GM20431 (cell line): Measurements from ENCODE around the gene WDR93.
"Not testable (repeated sequence)": the region's sequence is repeated elsewhere in the genome, so short reads cannot be mapped to it uniquely, and the experiment has no call there.

Experiments
- in situ Hi-C: fragments of 300-500 bp; cut with MseI, MboI; formaldehyde crosslinking; loops from one replicate; pipeline ENCODE4 v1.15.0; 2020; ENCODE audit warnings: low sequenced_read_pairs; ENCODE audit not compliant: unreplicated experiment

The WDR93 gene

DNA sequence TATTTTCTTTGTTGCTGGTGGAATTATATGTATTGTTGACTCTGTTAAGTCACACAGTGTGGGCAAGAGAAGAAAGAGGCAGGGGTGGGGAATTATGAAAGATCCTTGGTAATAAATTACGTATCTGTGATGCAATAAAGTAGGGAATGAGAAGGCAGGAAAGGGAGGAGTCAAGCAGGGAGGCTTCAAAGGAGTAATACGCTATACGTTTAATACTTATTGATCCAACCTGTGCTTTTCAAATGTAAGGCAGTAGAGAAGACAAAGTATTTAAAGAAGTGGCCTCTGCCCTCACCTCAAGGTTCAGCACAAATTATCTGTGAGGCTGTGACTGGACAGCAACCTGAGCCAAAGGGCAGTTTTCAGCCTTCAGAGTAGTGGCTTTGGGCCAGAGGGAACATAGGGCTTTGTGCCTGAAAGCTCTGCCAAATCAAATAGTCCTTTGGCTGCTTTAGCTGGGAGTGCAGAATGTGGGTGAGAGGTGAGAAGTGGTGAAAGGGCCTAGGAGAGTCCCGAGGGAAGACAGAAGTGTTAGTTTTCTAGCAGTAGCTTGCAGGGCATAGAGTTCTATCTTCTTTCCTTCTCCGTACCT, 10.2 kb upstream of the WDR93 start:
- in situ Hi-C loops, result no loop called here

DNA sequence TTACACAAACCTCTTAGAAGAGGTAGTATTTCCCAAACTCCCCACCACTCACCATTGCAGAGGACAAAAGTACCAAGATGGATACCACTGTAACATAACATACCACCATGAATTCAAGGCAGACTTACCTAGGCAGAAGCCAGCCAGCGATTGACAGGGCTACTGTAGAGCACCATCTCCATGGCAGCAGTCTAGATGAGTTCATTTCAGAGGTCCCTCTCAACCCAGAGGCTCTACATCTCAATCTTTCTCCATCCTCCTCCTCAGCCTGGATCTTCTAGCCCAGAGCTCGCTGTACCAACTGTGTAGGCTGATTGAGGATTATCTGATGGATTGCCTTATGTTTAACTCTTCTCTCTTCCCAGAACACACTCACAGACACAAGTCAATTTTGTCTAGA, 9.5 kb upstream of the WDR93 start:
- in situ Hi-C loops, result no loop called here

DNA sequence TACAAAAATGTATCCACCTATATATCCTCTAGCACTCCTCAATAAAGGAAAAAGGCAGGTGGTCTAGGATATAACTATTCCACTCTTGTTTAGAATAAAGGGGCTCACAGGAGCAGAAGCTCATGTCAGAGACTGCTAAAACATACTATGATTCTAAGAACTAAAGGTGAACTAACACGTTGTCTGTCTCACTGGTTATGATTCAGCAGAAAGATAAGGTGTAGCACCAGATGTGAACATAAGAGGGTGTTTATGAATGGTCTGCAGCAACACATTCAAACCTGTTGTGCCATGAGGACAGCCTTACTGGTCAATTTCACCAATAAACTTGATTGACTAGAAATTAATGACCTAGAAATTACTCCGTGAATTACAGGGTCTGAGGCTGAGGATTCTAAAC, 4.6 kb upstream of the WDR93 start:
- in situ Hi-C loops, result no loop called here

DNA sequence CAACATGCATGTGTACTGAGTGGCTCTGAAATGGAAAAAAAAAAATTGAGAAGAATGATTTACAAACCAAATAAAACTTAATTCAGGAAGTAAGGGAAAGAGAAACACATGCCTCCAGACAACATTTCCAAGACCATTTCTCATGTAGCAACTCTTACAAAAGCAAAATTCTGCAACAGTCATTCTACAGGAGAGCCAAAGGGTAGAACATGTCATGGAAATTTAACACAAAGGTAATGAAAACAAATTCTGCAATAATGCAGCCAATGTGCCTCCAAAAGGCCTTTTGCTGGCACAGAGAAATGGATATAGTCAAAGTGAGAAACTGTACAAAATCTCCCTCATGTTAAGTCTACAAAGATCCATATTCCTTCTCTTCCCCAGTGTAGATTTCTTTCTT, 4.1 kb upstream of the WDR93 start:
- in situ Hi-C loops, result no loop called here

DNA sequence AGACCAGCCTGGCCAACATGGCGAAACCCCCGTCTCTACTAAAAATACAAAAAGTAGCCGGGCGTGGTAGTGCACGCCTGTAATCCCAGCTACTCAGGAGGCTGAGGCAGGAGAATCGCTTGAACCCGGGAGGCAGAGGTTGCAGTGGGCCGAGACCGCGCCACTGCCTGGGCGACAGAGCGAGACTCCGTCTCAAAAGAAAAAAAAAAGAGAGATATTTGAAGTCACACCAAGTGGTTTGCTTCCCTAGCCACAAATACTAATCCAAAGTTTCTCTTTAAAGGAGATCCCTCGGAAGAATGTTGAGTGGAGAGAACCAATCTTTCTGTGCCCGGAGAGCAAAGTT, 708 bp upstream of the WDR93 start:
- in situ Hi-C loops, result not testable (repeated sequence)

DNA sequence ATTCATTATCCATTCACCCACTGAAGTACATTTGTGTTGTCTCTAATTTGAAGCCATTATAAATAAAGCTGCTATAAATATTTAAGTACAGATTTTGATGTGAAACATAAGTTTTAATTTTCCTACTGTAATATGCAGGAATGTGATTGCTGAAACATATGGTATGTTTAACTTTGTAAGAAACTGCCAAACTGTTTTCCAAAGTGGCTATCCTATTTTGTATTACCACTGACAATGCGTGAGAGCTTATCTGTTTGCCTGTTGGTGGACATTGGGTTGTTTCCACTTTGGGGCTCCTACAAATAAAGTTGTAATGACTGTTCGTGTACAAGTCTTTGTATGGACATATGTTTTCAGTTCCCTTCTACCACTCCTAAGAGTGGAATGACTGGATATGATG, 2.5 kb downstream of the WDR93 start:
- in situ Hi-C loops, result no loop called here

DNA sequence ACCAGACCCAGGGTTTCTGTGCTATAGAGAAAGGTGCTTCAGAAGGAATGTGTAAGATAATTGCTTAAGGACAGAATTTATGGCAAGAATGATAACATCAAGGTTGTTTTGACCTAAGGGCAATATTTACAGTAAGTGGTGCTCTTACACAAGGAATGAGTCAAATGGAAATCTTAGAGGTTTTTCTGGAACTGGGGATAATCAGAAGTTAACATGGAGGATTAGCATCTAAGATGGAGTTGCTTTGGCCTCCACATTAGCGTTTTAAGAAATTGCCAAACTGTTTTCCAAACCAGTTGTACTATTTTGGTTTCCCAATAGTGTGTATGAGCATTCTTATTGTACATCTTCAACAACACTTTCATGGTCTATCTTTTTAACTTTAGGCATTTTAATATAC, 3.1 kb downstream of the WDR93 start:
- in situ Hi-C loops, result no loop called here

DNA sequence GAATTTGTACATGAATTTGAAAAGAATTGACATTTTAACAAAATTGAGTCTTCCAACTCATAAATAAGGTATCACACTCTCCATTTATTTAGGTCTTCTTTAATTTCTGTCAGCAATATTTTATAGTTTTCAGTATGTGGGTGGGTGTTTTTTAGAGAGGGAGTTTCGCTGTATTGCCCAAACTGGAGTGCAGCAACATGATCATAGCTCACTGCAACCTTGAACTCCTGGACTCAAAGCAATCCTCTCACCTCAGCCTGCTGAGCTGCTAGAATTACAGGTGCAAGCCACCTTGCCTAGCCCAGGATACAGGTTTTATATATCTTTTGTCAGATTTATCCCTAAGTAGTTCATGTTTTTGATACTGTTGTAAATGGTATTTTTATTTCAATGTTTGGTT, 4.6 kb downstream of the WDR93 start:
- in situ Hi-C loops, result no loop called here

DNA sequence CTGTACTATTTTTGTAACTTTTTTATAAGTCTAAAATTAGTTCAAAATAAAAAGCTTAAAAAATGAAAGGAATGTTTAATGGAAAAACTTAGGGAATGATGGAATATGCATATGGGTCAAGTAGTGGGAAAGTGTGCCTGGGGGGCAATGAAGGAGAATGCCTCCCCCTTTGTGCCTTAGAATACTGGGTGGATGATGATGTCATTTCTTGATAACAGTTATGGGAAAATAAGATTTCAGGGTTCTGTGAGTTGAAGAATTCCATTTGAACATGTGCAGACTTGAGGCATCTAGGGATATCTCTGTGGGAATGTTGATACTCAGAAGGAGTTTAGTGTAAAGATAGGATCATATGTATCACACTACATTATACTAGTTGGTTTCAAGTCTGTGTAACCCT, 13.8 kb downstream of the WDR93 start:
- in situ Hi-C loops, result no loop called here

DNA sequence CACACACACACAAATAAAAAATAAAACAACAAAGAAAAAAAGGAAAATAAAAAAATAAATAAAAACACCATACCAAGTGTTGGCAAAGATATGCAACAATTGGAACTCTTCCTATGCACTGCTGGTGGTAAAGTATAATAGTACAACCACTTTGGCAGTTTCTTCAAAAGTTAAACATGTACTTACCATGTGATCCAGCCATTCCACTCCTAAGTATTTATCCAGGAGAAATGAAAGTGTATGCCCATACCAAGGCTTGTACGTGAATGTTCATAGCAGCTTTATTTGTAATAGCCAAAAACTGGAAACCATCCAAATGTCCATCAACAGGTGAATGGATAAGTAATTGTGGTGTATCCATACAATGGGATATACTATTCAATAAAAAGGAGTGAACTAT, 17.0 kb downstream of the WDR93 start:
- in situ Hi-C loops, result no loop called here

DNA sequence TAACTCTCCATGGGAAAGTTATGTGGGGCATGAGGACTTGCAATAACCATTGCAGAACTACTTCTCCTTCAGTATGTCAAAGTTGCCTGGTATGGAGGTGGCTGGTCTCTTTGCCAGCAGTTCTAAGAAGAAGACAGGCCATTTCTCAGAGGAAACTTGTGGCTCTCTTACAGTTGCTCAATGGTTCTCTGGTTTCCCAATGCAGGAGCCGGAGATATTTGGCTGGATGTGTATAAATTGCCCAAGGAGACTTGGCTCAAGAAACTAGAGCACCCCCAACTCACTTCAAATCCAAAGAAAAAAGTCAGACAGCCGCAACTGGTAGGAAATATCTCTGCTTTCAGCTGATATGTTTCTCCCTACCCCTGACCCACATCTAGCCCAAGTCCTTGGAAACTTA, 24.2 kb downstream of the WDR93 start:
- in situ Hi-C loops, result no loop called here

DNA sequence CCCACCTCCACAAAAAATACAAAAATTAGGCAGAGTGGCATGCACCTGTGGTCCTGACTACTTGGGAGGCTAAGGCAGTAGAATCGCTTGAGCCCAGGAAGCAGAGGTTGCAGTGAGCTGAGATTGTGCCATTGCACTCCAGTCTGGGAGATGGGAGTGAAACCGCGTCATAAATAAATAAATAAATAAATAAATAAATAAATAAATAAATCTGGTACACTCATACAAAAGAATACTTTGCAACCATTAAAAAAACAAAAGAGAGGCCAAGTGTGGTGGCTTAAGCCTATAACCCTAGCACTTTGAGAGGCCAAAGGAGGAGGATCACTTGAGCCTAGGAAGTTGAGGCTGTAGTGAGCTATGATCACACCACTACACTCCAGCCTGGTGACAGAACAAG, 32.4 kb downstream of the WDR93 start:
- in situ Hi-C loops, result no loop called here

DNA sequence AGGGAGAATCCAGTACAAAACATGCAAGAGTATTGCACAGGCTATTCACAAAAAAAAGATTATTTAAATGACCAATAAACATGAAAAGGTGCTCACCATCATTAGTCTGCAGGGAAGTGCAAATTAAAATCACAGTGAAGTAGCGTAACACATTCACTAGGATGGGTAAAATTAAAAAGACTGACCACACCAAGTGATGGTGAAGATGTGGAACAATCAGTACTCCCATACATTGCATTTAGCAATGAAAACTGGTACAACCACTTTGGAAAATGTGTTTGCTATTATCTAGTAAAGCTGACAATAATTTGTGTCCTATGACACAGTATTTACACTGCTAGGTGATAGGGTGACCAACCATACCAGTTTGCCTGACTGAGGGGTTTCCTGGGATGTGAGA, 34.0 kb downstream of the WDR93 start:
- in situ Hi-C loops, result loop anchor here (25.0 kb wide), 1 partner anchor 363 kb away; no protein-coding TSS in a partner anchor

DNA sequence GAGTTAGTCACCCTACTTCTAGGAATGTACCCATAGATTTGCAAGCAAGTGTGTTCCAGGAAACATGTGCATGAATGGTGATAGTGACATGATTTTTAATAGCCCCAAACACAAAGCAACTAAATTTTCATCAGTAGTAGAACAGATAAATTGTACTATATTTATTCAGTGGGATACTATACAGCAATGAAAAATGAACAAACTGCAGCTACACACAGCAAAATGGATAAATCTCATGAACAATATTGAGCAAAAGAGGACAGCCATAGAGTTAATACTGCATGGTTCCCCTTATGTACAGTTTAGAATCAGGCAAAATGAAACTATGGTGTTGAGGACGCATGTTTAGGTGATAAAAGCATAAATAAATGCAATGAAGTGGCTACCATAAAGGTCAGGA, 34.5 kb downstream of the WDR93 start:
- in situ Hi-C loops, result loop anchor here (25.0 kb wide), 1 partner anchor 362 kb away; no protein-coding TSS in a partner anchor

DNA sequence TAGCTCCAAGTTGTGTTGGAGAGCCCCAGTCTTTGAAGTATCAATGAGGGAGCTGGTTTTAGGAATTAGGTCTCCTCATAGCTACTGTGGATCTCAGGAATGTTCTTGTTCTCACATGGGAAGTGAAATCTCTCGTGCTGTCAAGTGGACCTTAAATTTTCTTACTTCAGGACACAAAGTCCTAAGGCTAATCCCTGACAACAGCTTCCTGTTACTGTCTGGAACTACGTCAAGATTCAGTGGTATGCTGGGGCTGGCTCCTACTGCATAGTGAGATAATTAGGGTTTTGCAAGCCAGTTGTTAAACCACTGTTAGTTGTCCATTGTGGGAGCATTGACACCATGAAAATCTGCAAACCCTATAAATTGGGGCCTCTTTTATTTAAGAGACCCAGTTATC, 37.6 kb downstream of the WDR93 start:
- in situ Hi-C loops, result loop anchor here (25.0 kb wide), 1 partner anchor 359 kb away; no protein-coding TSS in a partner anchor

DNA sequence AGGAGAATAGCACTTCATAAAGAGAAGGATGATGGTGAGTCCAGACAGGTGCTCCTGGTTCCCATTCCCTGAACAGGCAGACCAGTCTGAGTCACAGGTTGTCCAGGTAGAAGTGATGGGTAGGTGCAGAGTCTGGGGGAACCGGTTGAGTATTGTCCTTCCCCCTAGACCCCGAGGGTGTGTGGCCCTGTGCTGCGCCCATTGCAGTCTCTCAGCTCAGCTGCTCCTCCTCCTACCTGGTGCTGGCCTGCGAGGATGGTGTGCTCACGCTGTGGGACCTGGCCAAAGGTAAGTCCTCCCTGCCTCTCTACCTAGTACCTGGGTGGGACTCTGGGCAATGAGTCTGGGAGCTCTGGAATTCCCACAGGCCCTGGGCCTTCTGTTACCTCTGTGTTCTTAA, 40.7 kb downstream of the WDR93 start:
- in situ Hi-C loops, result loop anchor here (25.0 kb wide), 1 partner anchor 356 kb away; no protein-coding TSS in a partner anchor

DNA sequence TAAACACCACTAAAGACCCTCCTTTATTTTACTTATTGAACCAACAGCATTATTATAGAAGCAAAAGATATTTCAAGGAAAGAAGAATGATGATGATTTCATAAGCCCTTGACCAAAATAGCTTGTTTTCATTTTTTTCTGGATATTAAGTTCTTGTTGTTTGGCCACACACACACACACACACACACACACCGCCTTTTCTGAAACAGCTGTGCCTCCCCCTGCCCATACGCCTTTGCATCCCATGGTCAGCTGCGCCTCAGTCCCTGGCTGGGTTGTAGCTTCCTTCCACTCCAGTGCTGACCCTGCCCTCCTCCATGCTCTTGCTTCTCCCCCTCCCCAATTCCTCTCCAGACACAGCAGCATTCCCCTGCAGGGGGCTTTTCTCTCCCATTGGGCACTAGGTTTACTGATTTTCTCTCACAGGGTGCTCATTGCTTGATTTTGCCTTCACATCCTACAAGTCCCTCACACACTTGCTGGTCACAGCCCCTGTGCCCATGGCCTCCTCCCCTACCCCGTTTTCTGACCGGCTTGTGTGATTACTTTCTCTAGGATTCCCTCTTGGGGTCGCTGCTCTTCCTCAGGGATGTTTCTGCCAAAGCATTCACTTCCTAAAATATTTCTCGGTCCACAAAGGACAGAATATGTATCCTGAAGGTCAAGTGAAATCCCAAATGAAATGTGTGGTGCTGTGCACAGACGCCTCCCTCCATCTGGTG, 42.0 kb downstream of the WDR93 start:
- in situ Hi-C loops, result loop anchor here (25.0 kb wide), 1 partner anchor 355 kb away; no protein-coding TSS in a partner anchor

DNA sequence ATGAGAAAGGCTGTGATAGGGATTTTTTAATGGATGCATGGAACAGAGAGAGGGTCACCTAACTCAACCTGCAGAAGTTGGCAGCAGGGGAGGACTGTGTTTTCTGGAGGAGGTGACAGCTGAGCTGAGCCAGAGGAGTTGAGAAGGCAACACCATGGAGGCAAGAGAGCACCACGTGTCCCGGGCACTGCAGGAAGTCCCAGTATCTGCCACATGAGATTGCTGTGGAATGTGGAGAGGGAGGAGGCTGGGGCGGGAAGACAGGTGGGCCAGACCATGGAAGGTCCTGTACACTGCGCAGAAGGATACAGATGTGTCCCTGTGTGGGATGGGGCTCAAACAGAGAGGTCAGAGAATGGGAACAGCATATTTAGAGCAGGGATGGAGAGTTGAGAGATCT, 45.2 kb downstream of the WDR93 start:
- in situ Hi-C loops, result loop anchor here (25.0 kb wide), 1 partner anchor 352 kb away; no protein-coding TSS in a partner anchor

DNA sequence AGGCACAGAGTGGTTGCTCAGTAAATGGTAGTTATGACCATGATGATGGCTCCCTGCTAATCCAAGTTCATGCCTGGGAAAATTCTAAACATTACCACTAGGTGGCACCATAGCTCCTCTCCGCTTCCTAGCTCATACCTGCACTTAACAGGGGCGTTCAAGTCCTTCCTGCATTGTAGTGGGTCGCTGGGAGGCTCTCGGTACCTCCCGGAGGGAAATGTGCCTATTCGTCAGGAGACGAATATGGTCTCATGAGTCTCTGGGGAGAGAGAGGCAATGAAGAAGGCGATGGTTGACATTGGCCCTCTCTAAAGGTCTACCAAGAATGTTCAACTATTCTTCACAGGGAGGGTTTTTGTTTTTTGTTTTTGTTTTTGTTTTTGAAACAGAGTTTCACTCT, 49.5 kb downstream of the WDR93 start:
- in situ Hi-C loops, result loop anchor here (25.0 kb wide), 1 partner anchor 347 kb away; no protein-coding TSS in a partner anchor

DNA sequence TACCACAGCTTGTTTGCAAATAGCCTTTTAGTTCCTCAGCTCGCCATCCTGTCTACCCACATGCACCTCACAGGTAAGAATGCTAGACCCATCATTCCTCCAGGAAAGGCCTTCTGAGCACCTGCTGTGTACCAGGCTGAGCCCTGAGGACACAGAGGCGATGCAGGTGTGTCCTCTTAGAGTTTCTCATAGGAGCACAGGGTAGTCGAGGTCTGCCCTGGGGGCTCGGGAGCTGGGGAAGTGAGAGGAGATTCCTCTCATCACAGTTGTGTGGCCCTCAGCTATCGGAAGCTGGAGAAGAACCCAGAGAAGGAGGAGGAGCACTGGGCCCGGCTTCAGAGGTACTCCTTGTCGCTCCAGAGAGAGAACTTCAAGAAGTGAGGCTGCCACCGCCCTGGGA, 52.4 kb downstream of the WDR93 start:
- in situ Hi-C loops, result loop anchor here (25.0 kb wide), 1 partner anchor 344 kb away; no protein-coding TSS in a partner anchor

DNA sequence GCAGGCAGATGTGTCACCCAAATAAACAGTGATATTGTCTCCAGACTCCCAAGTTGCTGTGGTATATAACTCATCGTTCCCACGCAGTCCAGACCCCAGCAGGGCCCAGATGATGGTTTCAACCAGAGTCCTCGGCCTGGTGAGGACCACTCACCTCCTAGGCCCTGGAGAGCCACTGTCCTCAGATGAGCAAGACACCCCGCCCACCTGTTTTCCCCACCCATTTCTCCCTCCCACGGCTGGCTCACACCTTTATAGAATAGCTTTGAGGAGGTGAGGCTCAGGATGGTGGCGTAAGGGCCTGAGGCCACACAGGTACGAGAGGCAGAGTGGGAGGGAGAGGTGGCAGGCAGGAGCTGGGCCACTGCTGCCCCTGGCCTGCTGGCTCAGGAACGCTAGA, 53.0 kb downstream of the WDR93 start:
- in situ Hi-C loops, result loop anchor here (25.0 kb wide), 1 partner anchor 344 kb away; no protein-coding TSS in a partner anchor

DNA sequence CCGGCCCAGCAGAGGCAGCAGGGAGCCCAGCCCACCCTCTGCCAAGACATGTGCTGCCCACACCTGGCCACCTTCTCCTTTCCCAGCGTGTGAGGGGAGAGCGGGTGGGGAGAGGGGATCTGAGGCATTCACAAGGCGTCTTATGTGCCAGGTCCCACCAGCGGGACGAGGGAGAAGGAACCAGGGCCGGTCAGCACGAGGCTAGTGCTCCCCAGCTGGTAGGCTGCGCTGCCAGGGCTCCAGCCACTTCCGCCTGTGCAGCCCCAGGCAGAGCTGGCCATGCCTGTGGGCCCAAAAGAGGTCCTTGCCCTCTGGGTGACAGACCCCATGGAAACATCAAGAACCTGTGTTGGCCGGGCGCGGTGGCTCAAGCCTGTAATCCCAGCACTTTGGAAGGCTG, 54.5 kb downstream of the WDR93 start:
- in situ Hi-C loops, result loop anchor here (25.0 kb wide), 1 partner anchor 342 kb away; no protein-coding TSS in a partner anchor
